ENCODE measurements around the gene VAMP2.

Gene VAMP2

GRCh38 chr17:8121407-8121680 is 41.4 kb downstream of the VAMP2 start:
- no peak for DNase-seq

DNA sequence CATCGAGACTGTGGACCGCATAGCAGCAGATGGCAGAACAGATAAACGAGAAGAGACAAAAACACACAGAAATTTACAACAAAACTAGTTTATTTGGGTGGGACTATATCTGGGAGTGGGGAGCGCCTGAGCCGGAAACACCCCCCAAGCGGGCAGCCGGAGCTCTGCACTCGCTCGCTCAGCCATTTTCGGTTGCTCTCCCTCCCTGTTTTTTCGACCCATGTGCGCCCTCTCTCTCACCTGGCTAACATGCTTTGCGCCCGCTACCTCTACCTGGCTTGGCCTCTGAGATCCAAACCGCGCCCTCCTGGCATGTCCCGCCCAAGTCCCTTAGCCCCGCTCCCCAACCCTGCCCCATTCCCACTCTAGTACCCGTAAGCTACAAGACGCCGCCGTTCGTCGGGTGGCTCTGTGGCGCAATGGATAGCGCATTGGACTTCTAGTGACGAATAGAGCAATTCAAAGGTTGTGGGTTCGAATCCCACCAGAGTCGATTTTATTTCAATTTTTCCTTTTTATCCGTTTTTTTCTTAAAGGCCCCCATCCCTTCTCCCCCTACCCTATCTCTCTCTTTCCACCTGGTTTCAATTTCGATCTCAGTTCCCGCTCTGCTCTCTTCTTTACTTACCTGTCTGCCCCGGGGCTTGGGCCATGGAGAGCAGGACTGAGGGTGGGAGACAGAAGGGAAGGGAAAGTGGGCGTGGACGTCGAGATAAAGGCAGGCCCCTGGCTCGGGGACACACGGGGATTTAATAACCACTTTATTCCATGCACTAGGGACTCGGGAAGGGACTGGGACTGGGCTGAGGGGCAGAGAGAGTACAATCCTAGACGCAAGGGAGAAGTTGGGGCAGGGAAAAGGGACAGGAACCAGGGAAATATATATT is 42.0 kb downstream of the VAMP2 start:
- peak; percentile 74 to 87 for DNase-seq

DNA sequence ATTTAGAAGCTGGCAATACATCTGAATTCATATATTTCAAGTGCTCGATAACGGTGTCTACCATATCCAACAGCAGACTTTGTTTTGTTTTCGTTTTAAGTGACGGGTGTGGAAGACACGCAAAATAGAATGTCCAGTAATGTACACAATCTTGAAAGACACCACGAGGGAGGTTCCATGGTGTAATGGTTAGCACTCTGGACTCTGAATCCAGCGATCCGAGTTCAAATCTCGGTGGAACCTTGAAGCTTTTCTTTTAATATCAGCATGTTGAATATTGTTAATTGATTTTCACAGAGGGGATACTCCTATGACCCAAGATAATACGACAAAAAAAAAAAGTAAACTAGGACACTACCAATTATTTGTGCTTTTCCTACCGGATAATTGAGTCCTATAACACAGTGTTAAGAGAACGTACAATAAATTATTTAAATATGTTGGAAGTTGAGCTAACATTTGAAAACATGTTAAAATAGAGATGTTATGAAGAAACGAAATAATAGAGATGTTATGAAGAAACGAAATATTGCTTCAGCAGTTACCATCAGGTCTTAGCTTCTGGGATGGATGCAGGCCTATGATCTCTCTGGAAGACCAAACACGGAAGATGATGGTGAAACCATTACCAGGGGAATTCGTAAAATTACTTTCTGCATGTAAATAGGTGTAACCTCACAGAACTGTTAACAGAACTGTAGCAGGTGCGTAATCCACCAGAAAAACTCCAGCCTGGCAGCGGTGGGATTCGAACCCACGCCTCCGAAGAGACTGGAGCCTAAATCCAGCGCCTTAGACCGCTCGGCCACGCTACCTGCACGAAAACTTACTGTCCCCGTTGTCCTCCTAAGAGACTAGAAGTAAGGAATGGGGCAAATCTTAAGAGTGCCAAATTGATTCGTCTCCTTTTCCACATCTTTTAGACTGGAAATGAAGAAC is 42.9 kb downstream of the VAMP2 start:
- peak; percentile 90 to 93 for DNase-seq

GRCh38 chr17:8118769-8119580 is 43.8 kb downstream of the VAMP2 start:
- DNase-seq: peak; percentile 39 to 92

GRCh38 chr17:8117980-8118768 is 44.6 kb downstream of the VAMP2 start, which contains the start of gene ALOXE3:
TSS of gene ALOXE3 (minus strand) at chr17:8118514. CDS start at chr17:8117990, 524 bp downstream.
- peak in 1 of 2 experiments; percentile 65 for DNase-seq

DNA sequence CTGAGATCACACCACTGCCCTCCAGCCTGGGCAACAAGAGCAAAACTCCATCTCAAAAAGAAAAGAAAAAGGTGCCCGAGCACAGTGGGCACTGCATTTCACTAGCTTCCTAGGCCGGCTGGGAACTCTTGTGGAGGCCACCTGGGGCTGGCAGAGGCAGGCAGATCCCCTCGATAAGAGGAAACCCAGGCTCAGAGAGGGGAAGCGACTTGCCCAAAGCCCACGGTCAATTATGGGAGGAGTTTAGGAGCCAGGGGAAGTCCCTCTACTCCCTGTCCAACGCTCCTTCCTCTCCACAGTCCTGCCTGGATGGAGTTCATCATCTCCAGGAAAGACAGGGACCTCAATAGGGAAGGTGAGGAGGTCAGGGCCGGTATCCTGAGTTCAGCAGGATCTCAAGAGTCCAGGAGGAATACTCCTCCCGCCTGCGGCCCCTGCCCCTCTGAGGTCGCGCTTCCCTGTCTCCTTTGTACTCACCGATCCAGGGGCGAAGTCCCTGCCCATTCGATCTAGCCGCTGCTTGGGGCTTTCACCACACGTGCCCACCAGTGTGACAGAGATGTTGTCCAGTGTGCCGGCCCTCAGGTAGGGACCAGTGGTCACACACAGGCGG is 45.3 kb downstream of the VAMP2 start:
- no peak for DNase-seq

GRCh38 chr17:8116776-8117175 is 46.0 kb downstream of the VAMP2 start:
- DNase-seq: no peak

- no peak for DNase-seq
Measured at GRCh38 chr17:8110907-8111306, 51.8 kb downstream of the VAMP2 start.

GRCh38 chr17:8110456-8110804 is 52.3 kb downstream of the VAMP2 start:
- DNase-seq: no peak

GRCh38 chr17:8109661-8110455 is 52.9 kb downstream of the VAMP2 start:
- DNase-seq: no peak

Measured in SW 1271 (cell line).